A673 (cell line): Measurements from ENCODE around the gene DSCAML1. TPM values are rescaled to one million over a fixed set of nuclear protein-coding genes. Genes with fewer than 3 reads are reported as not detected.

Experiments
- BruUV-seq: library from RNA; stranded (reverse); fragments of 400-500 nt; replicated peaks from 2 replicates; lab custom pipeline; 2021; lab: Mats Ljungman, UMichigan
- CTCF ChIA-PET: fragments of 300-600 bp; sonication (Branson Sonifier 250); formaldehyde crosslinking; loops from one replicate; lab custom pipeline; 2022; ENCODE audit warnings: antibody characterized with exemption; lab: Charles Lee
- POLR2A ChIA-PET: fragments of 300-600 bp; sonication (Branson Sonifier 250); formaldehyde crosslinking; loops from one replicate; lab custom pipeline; 2022; ENCODE audit warnings: antibody characterized with exemption; ENCODE audit not compliant: low non-redundant PET; lab: Charles Lee
- DNase-seq: peaks from one replicate; pipeline ENCODE4 v3.0.0-alpha.2; 2015; ENCODE audit warnings: low spot score
- H3K27ac ChIP-seq: fragments of 200-600 bp; sonication (generic); 2 replicates; pipeline ENCODE4 v1.5.1; 2016; ENCODE audit warnings: mixed run types, low read depth, mild to moderate bottlenecking, mixed read lengths, antibody characterized with exemption, low read length; ENCODE audit not compliant: poor library complexity, severe bottlenecking
- H3K27me3 ChIP-seq: fragments of 200-600 bp; sonication (generic); replicated peaks from 2 replicates; pipeline ENCODE4 v1.6.1; 2017; ENCODE audit warnings: mixed run types, low read depth, mild to moderate bottlenecking, mixed read lengths, antibody characterized with exemption, low read length; ENCODE audit not compliant: insufficient read depth, poor library complexity
- H3K36me3 ChIP-seq: fragments of 200-600 bp; sonication (generic); 2 replicates; pipeline ENCODE4 v1.6.1; 2016; ENCODE audit warnings: mixed run types, mild to moderate bottlenecking, mixed read lengths, antibody characterized with exemption, low read length; ENCODE audit not compliant: insufficient read depth, poor library complexity, severe bottlenecking
- H3K4me1 ChIP-seq: fragments of 200-600 bp; sonication (generic); 2 replicates; pipeline ENCODE4 v1.6.1; 2017; ENCODE audit warnings: mixed run types, mild to moderate bottlenecking, mixed read lengths, antibody characterized with exemption, low read length; ENCODE audit not compliant: insufficient read depth, poor library complexity, severe bottlenecking
- H3K4me3 ChIP-seq: fragments of 200-600 bp; sonication (generic); 2 replicates; pipeline ENCODE4 v1.5.1; 2016; ENCODE audit warnings: low read depth, mixed run types, mild to moderate bottlenecking, mixed read lengths, low read length; ENCODE audit not compliant: poor library complexity, severe bottlenecking
- H3K9me3 ChIP-seq: fragments of 200-600 bp; sonication (generic); 2 replicates; pipeline ENCODE4 v1.6.1; 2016; ENCODE audit warnings: mixed run types, low read depth, mild to moderate bottlenecking, mixed read lengths, antibody characterized with exemption, low read length; ENCODE audit not compliant: poor library complexity, severe bottlenecking
- EZH2 ChIP-seq: fragments of 200-600 bp; sonication (generic); IDR thresholded peaks from 2 replicates; pipeline ENCODE4 v1.6.1; 2017; ENCODE audit warnings: borderline replicate concordance, low read depth, mild to moderate bottlenecking, mixed read lengths, antibody characterized with exemption, low read length; ENCODE audit not compliant: poor library complexity, severe bottlenecking
- intact Hi-C: fragments of 100-400 bp; cut with micrococcal nuclease; formaldehyde crosslinking; loops from one replicate; pipeline ENCODE4 v1.10.0; 2022; ENCODE audit not compliant: unreplicated experiment
- total RNA-seq: library from RNA; stranded (reverse); gene quantifications from 2 replicates; pipeline ENCODE4 v1.2.3, GENCODE V29; 2021
- TF ChIP-seq, protein P1 (sequence below): fragments of 300-800, 200-600 bp; sonication (generic); conservative IDR thresholded peaks from 2 replicates; pipeline ENCODE4 v1.5.1; 2017; ENCODE audit warnings: low read depth, mild to moderate bottlenecking, antibody characterized with exemption, low read length, moderate library complexity, mixed read lengths

DSCAML1 gene
- total RNA-seq, 1 experiment from 2014 or later = not detected

DNA sequence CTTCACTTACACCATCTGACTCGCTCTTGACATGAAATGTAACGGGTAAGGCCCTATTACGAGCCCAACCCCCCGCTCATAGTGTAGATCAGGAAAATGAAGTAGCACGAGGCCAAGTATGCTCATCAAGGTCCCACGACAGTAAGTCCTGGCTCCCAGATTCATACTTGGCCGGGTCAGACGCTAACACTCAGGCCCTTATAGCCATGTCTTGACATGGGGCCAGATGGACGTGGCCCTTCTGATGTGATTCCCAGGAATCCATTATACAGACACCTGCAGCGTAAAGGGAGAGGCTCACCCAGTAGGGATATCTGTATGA, 294.3 kb downstream of the DSCAML1 start:
- Histone ChIP-seq H3K36me3 (no peaks in the 10 kb centered on the region), H3K9me3 (no peaks in the 10 kb centered on the region), H3K27ac (no peak overlapping the region), H3K4me3 (no peak overlapping the region), H3K4me1 (no peaks in the 10 kb centered on the region), H3K27me3 (peaks cover 4% of the 10 kb centered on the region)
- ChIA-PET POLR2A (no interaction called here), CTCF (no interaction called here)
- no peak for DNase-seq
- intact Hi-C loops = no loop called here
- no TSS peak for BruUV-seq
- TF ChIP-seq, protein P1, sequence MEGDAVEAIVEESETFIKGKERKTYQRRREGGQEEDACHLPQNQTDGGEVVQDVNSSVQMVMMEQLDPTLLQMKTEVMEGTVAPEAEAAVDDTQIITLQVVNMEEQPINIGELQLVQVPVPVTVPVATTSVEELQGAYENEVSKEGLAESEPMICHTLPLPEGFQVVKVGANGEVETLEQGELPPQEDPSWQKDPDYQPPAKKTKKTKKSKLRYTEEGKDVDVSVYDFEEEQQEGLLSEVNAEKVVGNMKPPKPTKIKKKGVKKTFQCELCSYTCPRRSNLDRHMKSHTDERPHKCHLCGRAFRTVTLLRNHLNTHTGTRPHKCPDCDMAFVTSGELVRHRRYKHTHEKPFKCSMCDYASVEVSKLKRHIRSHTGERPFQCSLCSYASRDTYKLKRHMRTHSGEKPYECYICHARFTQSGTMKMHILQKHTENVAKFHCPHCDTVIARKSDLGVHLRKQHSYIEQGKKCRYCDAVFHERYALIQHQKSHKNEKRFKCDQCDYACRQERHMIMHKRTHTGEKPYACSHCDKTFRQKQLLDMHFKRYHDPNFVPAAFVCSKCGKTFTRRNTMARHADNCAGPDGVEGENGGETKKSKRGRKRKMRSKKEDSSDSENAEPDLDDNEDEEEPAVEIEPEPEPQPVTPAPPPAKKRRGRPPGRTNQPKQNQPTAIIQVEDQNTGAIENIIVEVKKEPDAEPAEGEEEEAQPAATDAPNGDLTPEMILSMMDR = no peak
- no peak for TF ChIP-seq EZH2

DNA sequence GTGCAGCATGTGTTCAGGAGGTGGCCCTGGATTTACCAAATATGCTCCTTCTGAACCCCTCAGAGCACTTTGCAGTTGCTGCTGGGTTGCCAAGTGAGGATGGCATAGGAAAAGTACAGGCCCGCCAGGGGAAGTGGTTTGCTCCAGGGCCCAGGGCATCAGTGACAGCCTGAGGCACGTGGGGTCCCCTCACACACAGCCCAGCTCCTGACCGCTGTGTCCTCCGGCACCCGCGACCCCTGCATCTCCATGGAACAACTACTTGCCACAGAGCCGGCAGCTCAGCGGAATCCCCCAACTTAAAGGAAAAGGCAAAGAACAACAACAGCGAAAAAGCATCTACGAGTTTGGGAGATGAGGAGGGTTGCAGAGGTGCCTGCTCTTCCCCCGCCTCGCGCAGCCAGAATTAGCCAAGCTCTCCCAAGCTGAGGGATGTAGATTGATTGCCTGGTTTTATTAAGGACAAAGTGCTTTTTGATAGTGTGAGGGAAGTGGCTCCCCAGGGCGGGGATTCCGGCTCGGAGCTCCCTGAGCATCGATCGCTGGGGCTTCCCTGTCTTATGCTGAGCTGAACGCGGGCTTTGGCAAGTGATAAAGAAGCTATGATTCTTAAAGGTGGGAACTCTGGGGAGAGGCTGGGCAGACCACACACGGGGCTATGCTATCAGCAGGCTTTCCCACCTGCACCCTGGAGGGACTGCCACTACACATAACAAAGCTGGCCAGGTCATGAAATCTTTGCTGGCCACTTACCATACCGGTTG, 294.8 kb downstream of the DSCAML1 start:
- Histone ChIP-seq H3K27ac (no peak overlapping the region), H3K36me3 (no peaks in the 10 kb centered on the region), H3K4me3 (no peak overlapping the region), H3K4me1 (no peaks in the 10 kb centered on the region), H3K27me3 (peaks cover 4% of the 10 kb centered on the region), H3K9me3 (no peaks in the 10 kb centered on the region)
- BruUV-seq = no TSS peak
- no peak for DNase-seq
- CTCF ChIA-PET = interaction anchor here (0.7 kb wide), 1 partner anchor 316 kb away, joined by 5 read pairs; no protein-coding TSS in a partner anchor
- POLR2A ChIA-PET = no interaction called here
- TF ChIP-seq, protein P1 = no peak
- TF ChIP-seq EZH2 = no peak
- intact Hi-C loops = no loop called here

DNA sequence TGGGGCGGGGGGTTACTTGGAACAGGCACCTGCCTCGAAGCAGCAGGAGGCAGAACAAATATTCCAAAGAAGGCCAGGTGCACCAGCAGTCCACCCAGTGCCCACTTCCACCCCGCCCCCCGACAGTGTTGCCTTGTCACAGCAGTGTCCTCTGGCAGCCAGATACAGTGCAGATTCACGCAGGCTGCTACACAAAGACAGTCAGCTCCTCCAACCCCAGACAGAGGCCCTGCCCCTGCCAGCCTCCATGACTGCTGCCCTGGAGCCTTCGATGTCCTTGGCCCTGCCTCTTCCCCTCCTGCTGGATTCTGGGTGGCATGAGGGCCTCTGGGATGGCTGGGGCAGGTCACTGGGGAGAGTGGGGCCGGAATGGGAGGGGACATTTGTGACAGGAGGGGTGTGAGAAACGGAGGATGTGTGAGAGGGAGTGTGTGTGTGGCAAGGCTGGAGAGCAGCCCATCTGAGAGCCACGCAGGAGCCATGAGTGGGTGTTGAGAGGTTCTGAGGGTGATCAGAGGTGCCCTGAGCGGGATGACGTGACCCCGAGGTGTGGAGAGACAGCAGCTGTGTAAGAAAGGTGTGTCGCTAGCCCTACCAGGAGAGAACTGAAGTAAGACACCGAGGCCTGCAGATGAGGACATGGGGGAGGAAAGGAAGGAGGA, 295.6 kb downstream of the DSCAML1 start:
- Histone ChIP-seq H3K4me3 (no peak overlapping the region), H3K27ac (no peak overlapping the region), H3K4me1 (no peaks in the 10 kb centered on the region), H3K27me3 (peaks cover 4% of the 10 kb centered on the region), H3K36me3 (no peaks in the 10 kb centered on the region), H3K9me3 (no peaks in the 10 kb centered on the region)
- no peak for DNase-seq
- TF ChIP-seq, protein P1 = no peak
- TF ChIP-seq EZH2 = no peak
- CTCF ChIA-PET = interaction anchor here (0.7 kb wide), 1 partner anchor 317 kb away, joined by 5 read pairs; no protein-coding TSS in a partner anchor
- no TSS peak for BruUV-seq
- POLR2A ChIA-PET = no interaction called here
- intact Hi-C loops = no loop called here
